ENCODE measurements around the gene HNRNPUL1.
A peak's percentile ranks its signal among the peaks of the same experiment; 100 is the strongest.
"Not testable (repeated sequence)": the region's sequence is repeated elsewhere in the genome, so short reads cannot be mapped to it uniquely, and the experiment has no call there.

Gene HNRNPUL1

GRCh38 chr19:41276231-41276630 is 12.1 kb downstream of the HNRNPUL1 start:
- DNase-seq (ENCODE audit: low read depth, low spot score), result no peak

DNA sequence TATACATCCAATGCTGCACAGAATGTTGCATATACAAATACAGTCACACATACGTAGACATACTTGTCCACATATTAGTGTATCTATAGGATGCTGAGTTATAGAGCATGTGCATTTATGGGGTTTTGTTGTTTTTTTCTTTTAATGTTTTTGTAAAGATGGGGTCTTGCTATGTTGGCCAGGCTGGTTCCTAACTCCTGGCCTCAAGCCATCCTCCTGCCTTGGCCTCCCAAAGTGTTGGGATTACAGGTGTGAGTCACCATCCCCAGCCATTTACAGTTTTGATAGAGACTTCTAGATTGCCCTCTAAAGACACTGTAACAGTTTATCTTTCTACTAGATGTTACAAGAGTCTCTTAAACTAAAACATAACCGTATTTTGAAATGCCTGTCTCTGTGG is 14.3 kb downstream of the HNRNPUL1 start:
- no peak for DNase-seq (ENCODE audit: low read depth, low spot score)

- DNase-seq (ENCODE audit: low read depth, low spot score), result no peak
Observed at GRCh38 chr19:41288673-41289530, 24.7 kb downstream of the HNRNPUL1 start.

DNA sequence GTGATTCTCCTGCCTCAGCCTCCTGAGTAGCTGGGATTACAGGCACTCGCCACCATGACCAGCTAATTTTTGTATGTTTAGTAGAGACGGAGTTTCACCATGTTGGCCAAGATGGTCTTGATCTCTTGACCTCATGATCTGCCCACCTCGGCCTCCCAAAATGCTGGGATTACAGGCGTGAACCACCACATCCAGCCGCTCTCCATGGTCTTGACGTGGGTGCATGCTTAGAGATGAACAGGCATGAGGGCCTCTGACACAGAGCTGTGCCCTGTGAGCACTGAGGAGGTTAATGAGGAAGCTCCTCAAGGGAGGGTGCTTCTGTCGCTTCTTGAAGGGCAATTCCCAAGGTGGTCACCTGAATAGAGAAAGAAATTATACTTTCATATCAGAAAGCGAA is 25.6 kb downstream of the HNRNPUL1 start:
- not testable (repeated sequence) for DNase-seq (ENCODE audit: low read depth, low spot score)

- no peak for DNase-seq (ENCODE audit: low read depth, low spot score)
Observed at GRCh38 chr19:41294393-41294792, 30.2 kb downstream of the HNRNPUL1 start.

- DNase-seq (ENCODE audit: low read depth, low spot score), result no peak
Observed at GRCh38 chr19:41295499-41295898, 31.3 kb downstream of the HNRNPUL1 start.

GRCh38 chr19:41296433-41296871 is 32.3 kb downstream of the HNRNPUL1 start:
- no peak for DNase-seq (ENCODE audit: low read depth, low spot score)

DNA sequence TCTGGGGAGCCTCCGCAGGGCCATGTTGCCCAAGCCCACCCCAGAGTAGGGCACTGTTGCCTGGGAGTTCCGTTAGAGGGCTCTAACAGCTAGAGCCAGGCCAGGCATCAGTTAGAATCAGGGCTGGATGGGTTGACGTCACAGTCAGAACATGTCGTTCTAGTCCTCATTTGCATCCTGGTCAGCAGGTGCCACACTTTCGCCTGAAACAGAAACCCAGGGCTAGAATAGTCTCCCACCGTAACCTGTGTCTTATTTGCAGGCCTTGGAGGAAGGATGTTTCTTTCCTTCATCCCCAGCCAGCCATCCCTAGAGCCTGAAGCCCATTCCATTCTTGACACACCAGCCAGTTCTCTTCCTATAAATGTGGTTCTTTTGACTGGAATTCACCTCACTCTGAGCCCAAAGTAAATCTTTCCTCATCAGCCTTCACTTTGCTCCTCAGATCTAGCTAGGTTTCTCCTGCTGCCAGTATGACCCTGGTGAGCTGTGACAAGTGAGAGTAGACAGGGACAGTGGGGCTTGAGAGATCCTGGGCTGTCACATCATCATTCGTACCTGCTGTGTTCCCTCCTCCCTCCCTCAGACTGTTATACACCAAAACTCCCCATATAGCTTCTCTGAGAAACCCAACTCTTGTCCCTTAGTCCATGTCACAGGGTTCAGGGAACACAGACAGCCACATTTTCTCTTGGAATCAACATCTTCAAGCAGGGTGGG is 33.6 kb downstream of the HNRNPUL1 start:
- DNase-seq (ENCODE audit: low read depth, low spot score), result no peak

DNA sequence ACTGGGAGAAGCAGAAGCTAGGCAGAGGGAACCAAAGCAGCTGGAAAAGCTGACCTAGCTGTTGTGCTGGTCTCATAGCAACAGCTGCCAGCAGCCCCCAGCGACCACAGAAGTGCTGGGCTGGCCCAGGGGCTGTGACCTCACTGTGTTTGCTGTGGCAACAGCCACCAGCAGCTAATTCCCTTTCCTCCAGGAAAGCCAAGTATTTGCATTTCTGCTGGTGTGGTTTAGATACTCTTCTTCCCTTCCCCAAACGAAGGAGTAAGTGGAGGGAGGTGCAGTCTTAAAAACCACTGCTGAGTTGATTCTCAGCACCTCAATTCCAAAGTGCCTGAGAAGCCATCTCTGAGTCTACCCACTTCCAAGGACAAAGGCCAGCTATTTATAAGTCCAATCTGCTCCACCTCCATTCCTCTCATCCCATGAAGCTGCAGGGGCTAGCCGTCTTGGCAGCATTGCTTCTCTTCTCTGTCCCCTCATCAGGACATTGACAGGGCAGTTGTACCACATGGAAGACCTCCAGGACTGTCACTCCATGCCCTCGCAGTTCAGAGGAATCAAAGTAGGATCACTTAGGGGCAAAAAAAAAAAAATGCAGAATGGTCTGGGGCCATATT is 34.3 kb downstream of the HNRNPUL1 start:
- no peak for DNase-seq (ENCODE audit: low read depth, low spot score)

- no peak for DNase-seq (ENCODE audit: low read depth, low spot score)
Observed at GRCh38 chr19:41299046-41299754, 35.0 kb downstream of the HNRNPUL1 start.

- peak; percentile 19 for DNase-seq (ENCODE audit: low read depth, low spot score)
Observed at GRCh38 chr19:41299755-41300089, 35.5 kb downstream of the HNRNPUL1 start.

DNA sequence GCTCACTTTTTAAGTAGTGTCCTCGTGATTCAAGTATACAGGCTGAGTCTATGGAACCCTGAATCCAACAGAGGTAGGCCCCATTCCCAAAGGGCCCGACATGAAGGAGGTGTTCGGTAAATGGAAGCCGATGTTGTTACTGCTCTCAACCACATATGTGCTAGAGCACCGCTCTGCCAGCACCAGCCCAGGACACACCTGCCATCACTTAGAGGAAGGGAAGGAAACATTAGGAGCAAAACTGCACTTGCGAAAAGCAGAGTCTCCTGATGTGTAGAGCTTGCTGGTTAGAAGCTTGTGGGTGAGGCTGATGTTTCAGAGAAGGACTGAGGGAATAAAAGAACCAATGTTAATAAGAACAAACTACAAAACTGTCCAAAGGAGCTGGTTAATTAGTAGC is 36.4 kb downstream of the HNRNPUL1 start:
- DNase-seq (ENCODE audit: low read depth, low spot score), result no peak

GRCh38 chr19:41302624-41303351 is 38.6 kb downstream of the HNRNPUL1 start:
- DNase-seq (ENCODE audit: low read depth, low spot score), result peak; percentile 52

GRCh38 chr19:41303954-41304353 is 39.8 kb downstream of the HNRNPUL1 start:
- no peak for DNase-seq (ENCODE audit: low read depth, low spot score)

- DNase-seq (ENCODE audit: low read depth, low spot score), result no peak
Observed at GRCh38 chr19:41304706-41305483, 40.7 kb downstream of the HNRNPUL1 start.

- DNase-seq (ENCODE audit: low read depth, low spot score), result no peak
Observed at GRCh38 chr19:41305927-41306793, 42.0 kb downstream of the HNRNPUL1 start.

GRCh38 chr19:41307090-41307875 is 43.1 kb downstream of the HNRNPUL1 start:
- no peak for DNase-seq (ENCODE audit: low read depth, low spot score)

- DNase-seq (ENCODE audit: low read depth, low spot score), result no peak
Observed at GRCh38 chr19:41307954-41308449, 43.8 kb downstream of the HNRNPUL1 start.
